Measurements from ENCODE around the gene TPM2. TPM values are rescaled to one million over a fixed set of nuclear protein-coding genes. Genes with fewer than 3 reads are reported as not detected.

Gene TPM2
- total and polyA plus RNA-seq, 7 donors: 6,047 to 16,334 (median 9,199) TPM

GRCh38 chr9:35717132-35717870 lies 27.6 kb upstream of the TPM2 start:
- 79 to 82% (median 80%) methylated on average over 14 of the region's 14 CpGs for WGBS, 3 donors
- H3K36me3 ChIP-seq (ENCODE audit: insufficient read depth in 1 of 2, low read depth in 1 of 2): peaks cover 39 to 100% of the 10 kb centered on the region in 2 donors
- no peak for ATAC-seq
- H3K27me3 ChIP-seq (ENCODE audit: insufficient read depth in 3 of 3, low read length in 2 of 3): no peaks in the 10 kb centered on the region
- H3K4me1 ChIP-seq: no peaks in the 10 kb centered on the region
- no peak for DNase-seq
- no peaks in the 10 kb centered on the region for H3K9me3 ChIP-seq
- H3K27ac ChIP-seq: no peak overlapping the region
- no peak for TF ChIP-seq CTCF (IDR thresholded peaks at IDR 0.05)
- intact Hi-C loops (cut with DNase I): no loop called here
- no peak overlapping the region for H3K4me3 ChIP-seq

GRCh38 chr9:35716230-35716629 lies 26.5 kb upstream of the TPM2 start:
- Histone ChIP-seq H3K27ac (no peak overlapping the region), H3K27me3 (ENCODE audit: insufficient read depth in 3 of 3, low read length in 2 of 3) (no peaks in the 10 kb centered on the region), H3K4me3 (no peak overlapping the region), H3K36me3 (ENCODE audit: insufficient read depth in 1 of 2, low read depth in 1 of 2) (peaks cover 32 to 100% of the 10 kb centered on the region in 2 donors), H3K4me1 (no peaks in the 10 kb centered on the region), H3K9me3 (no peaks in the 10 kb centered on the region)
- ATAC-seq: peak in 3 of 4 donors; percentile 50 to 82 (median 63)
- no peak for DNase-seq
- TF ChIP-seq CTCF (IDR thresholded peaks at IDR 0.05): no peak
- WGBS, 3 donors: 46 to 76% (median 48%) methylated on average over 4 of the region's 4 CpGs
- intact Hi-C loops (cut with DNase I): no loop called here

GRCh38 chr9:35714579-35715252 lies 25.0 kb upstream of the TPM2 start:
- 94 to 97% (median 95%) methylated on average over 12 to 13 of the region's 13 CpGs for WGBS, 3 donors
- ATAC-seq: no peak
- no peak overlapping the region for H3K4me3 ChIP-seq
- intact Hi-C loops (cut with DNase I): no loop called here
- DNase-seq: no peak
- no peak for TF ChIP-seq CTCF (IDR thresholded peaks at IDR 0.05)
- H3K27ac ChIP-seq: no peak overlapping the region
- H3K27me3 ChIP-seq (ENCODE audit: insufficient read depth in 3 of 3, low read length in 2 of 3): no peaks in the 10 kb centered on the region
- peaks cover 31 to 100% of the 10 kb centered on the region in 2 donors for H3K36me3 ChIP-seq (ENCODE audit: insufficient read depth in 1 of 2, low read depth in 1 of 2)
- no peaks in the 10 kb centered on the region for H3K4me1 ChIP-seq
- no peaks in the 10 kb centered on the region for H3K9me3 ChIP-seq

GRCh38 chr9:35714123-35714522 lies 24.4 kb upstream of the TPM2 start:
- TF ChIP-seq CTCF (IDR thresholded peaks at IDR 0.05): no peak
- Histone ChIP-seq H3K27ac (no peak overlapping the region), H3K36me3 (ENCODE audit: insufficient read depth in 1 of 2, low read depth in 1 of 2) (peaks cover 27 to 99% of the 10 kb centered on the region in 2 donors), H3K4me3 (no peak overlapping the region), H3K27me3 (ENCODE audit: insufficient read depth in 3 of 3, low read length in 2 of 3) (no peaks in the 10 kb centered on the region), H3K9me3 (no peaks in the 10 kb centered on the region), H3K4me1 (no peaks in the 10 kb centered on the region)
- no peak for ATAC-seq
- 75 to 88% (median 78%) methylated on average over 6 of the region's 6 CpGs for WGBS, 3 donors
- DNase-seq: no peak
- intact Hi-C loops (cut with DNase I): no loop called here

All from psoas muscle (tissue), 8 donors.